Measurements from ENCODE around the gene EMC6. TPM values are rescaled to one million over a fixed set of nuclear protein-coding genes. Genes with fewer than 3 reads are reported as not detected.

Gene EMC6
- total RNA-seq, 1 experiment from 2014 or later: 56.5 TPM

DNA sequence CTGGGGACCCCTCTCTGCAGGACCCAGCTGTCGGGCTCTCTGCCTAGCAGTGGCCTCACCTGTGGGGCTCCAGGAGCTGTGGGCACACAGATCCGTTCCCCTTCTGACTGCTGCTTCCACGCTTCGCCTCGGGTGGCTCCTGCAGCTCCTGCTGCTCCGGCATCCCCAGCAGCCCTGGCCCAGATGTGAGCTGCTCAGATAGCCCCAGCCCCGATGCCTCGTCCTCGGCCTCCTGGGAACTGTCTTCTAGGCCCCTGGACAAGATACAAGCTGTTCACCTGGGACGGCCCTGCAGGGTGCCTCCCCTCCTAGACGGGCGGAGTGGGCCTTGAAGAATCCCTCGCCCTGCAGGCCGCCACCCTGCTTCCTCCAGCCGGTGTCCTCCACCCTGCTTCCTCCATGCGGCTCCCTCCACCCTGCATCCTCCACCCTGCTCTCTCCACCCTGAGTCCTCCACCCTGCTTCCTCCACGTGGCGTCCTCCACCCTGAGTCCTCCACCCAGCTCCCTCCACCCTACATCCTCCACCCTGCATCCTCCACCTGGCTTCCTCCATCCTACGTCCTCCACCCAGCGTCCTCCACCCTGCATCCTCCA, 11.0 kb downstream of the EMC6 start:
- no peaks in the 10 kb centered on the region; the same call in 1 of the 2 replicates for H3K36me3 ChIP-seq (ENCODE audit: low read depth, low read length)
- no peak overlapping the region for H2AFZ ChIP-seq (ENCODE audit: low read length)
- no peaks in the 10 kb centered on the region for H4K20me1 ChIP-seq (ENCODE audit: low read length)
- no peaks in the 10 kb centered on the region for H3F3A ChIP-seq (ENCODE audit: low read length, unreplicated experiment)
- no peaks in the 10 kb centered on the region for H3K9me2 ChIP-seq (replicated peaks; ENCODE audit: low read length)
- H3K4me2 ChIP-seq (ENCODE audit: low read length): no peak overlapping the region
- H3K9ac ChIP-seq (ENCODE audit: low read length): no peak overlapping the region
- no peaks in the 10 kb centered on the region for H3K27me3 ChIP-seq (ENCODE audit: low read length)
- no peaks in the 10 kb centered on the region for H3K4me1 ChIP-seq (ENCODE audit: insufficient read depth, low read length)
- no peak for DNase-seq
- intact Hi-C loops (cut with micrococcal nuclease): loop anchor here (5.0 kb wide), 1 partner anchor 53 kb away; no protein-coding TSS in a partner anchor
- BruUV-seq (replicated peaks): no TSS peak
- TF ChIP-seq, protein P1, sequence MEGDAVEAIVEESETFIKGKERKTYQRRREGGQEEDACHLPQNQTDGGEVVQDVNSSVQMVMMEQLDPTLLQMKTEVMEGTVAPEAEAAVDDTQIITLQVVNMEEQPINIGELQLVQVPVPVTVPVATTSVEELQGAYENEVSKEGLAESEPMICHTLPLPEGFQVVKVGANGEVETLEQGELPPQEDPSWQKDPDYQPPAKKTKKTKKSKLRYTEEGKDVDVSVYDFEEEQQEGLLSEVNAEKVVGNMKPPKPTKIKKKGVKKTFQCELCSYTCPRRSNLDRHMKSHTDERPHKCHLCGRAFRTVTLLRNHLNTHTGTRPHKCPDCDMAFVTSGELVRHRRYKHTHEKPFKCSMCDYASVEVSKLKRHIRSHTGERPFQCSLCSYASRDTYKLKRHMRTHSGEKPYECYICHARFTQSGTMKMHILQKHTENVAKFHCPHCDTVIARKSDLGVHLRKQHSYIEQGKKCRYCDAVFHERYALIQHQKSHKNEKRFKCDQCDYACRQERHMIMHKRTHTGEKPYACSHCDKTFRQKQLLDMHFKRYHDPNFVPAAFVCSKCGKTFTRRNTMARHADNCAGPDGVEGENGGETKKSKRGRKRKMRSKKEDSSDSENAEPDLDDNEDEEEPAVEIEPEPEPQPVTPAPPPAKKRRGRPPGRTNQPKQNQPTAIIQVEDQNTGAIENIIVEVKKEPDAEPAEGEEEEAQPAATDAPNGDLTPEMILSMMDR (conservative IDR thresholded peaks at IDR 0.05; ENCODE audit: low read depth, low read length): no peak
- no peak for TF ChIP-seq EZH2phosphoT487 (IDR thresholded peaks at IDR 0.05; ENCODE audit: borderline replicate concordance, low read length)
- no peak for TF ChIP-seq EZH2 (IDR thresholded peaks at IDR 0.05; ENCODE audit: low read length, unreplicated experiment)
- no peak overlapping the region for H3K4me3 ChIP-seq (ENCODE audit: low read length)
- POLR2A ChIA-PET (ENCODE audit: unreplicated experiment): no interaction called here
- CTCF ChIA-PET: no interaction called here
- no peak overlapping the region for H3K27ac ChIP-seq (ENCODE audit: low read length)
- ATAC-seq: no peak
- H3K79me2 ChIP-seq (ENCODE audit: low read length): no peaks in the 10 kb centered on the region
- H3K9me3 ChIP-seq (ENCODE audit: low read length): no peaks in the 10 kb centered on the region

DNA sequence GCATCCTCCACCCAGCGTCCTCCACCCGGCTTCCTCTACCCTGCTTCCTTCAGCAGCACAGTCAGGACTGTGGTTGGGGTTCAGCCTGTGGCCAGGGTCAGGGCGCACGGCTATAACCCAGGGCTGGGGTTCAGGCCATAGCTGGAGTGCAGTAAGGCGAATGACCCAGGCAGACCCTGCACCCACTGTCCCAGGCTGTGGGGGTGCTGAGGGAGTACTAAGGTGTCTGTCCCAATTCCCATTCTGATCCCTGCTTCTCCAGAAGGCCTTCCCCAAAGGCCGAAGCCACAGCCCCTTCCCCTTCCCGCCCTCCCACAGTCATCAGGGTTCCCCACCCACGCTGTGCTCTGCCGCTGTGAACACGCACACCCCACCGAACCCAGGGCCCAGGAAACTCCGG, 12.4 kb downstream of the EMC6 start:
- Histone ChIP-seq H3K4me2 (ENCODE audit: low read length) (no peak overlapping the region), H3K27me3 (ENCODE audit: low read length) (no peaks in the 10 kb centered on the region), H2AFZ (ENCODE audit: low read length) (no peak overlapping the region), H3K4me1 (ENCODE audit: insufficient read depth, low read length) (no peaks in the 10 kb centered on the region), H4K20me1 (ENCODE audit: low read length) (no peaks in the 10 kb centered on the region), H3K9ac (ENCODE audit: low read length) (no peak overlapping the region), H3F3A (ENCODE audit: low read length, unreplicated experiment) (no peaks in the 10 kb centered on the region), H3K4me3 (ENCODE audit: low read length) (no peak overlapping the region), H3K9me3 (ENCODE audit: low read length) (no peaks in the 10 kb centered on the region), H3K36me3 (ENCODE audit: low read depth, low read length) (no peaks in the 10 kb centered on the region; the same call in 1 of the 2 replicates), H3K27ac (ENCODE audit: low read length) (no peak overlapping the region), H3K79me2 (ENCODE audit: low read length) (no peaks in the 10 kb centered on the region), H3K9me2 (replicated peaks; ENCODE audit: low read length) (no peaks in the 10 kb centered on the region)
- TF ChIP-seq, protein P1 (conservative IDR thresholded peaks at IDR 0.05; ENCODE audit: low read depth, low read length): no peak
- TF ChIP-seq EZH2 (IDR thresholded peaks at IDR 0.05; ENCODE audit: low read length, unreplicated experiment) (no peak), EZH2phosphoT487 (IDR thresholded peaks at IDR 0.05; ENCODE audit: borderline replicate concordance, low read length) (no peak)
- no peak for DNase-seq
- no TSS peak for BruUV-seq (replicated peaks)
- CTCF ChIA-PET: no interaction called here
- intact Hi-C loops (cut with micrococcal nuclease): loop anchor here (5.0 kb wide), 1 partner anchor 51 kb away; no protein-coding TSS in a partner anchor
- no peak for ATAC-seq
- POLR2A ChIA-PET (ENCODE audit: unreplicated experiment): no interaction called here

DNA sequence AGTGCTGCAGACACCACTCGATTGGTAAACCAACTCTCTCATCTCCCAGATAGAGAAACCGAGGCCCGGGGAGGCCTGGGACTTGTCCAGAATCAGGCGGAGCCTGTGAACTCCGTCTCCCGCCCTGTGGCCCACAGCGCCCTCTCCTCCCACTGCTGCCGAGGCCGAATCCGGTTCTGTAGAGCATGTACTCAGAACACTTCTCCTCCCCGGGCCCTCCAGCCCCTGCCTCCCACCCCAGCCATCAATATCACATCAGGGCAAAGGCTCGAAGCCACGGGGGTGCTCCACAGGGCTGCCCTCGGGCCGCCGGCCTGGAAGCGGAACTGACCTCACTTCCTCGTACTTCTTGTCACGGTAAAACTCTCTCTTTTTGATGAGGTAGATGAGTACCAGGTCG, 13.0 kb downstream of the EMC6 start:
- Histone ChIP-seq H3K9me3 (ENCODE audit: low read length) (no peaks in the 10 kb centered on the region), H3K4me2 (ENCODE audit: low read length) (no peak overlapping the region), H3K4me3 (ENCODE audit: low read length) (no peak overlapping the region), H3K27me3 (ENCODE audit: low read length) (no peaks in the 10 kb centered on the region), H3K79me2 (ENCODE audit: low read length) (no peaks in the 10 kb centered on the region), H3F3A (ENCODE audit: low read length, unreplicated experiment) (no peaks in the 10 kb centered on the region), H3K4me1 (ENCODE audit: insufficient read depth, low read length) (no peaks in the 10 kb centered on the region), H4K20me1 (ENCODE audit: low read length) (no peaks in the 10 kb centered on the region), H3K27ac (ENCODE audit: low read length) (no peak overlapping the region), H2AFZ (ENCODE audit: low read length) (no peak overlapping the region), H3K36me3 (ENCODE audit: low read depth, low read length) (no peaks in the 10 kb centered on the region; the same call in 1 of the 2 replicates), H3K9ac (ENCODE audit: low read length) (no peak overlapping the region), H3K9me2 (replicated peaks; ENCODE audit: low read length) (no peaks in the 10 kb centered on the region)
- ATAC-seq (no peak), DNase-seq (no peak)
- no TSS peak for BruUV-seq (replicated peaks)
- no peak for TF ChIP-seq EZH2phosphoT487 (IDR thresholded peaks at IDR 0.05; ENCODE audit: borderline replicate concordance, low read length)
- TF ChIP-seq, protein P1 (conservative IDR thresholded peaks at IDR 0.05; ENCODE audit: low read depth, low read length): no peak
- no peak for TF ChIP-seq EZH2 (IDR thresholded peaks at IDR 0.05; ENCODE audit: low read length, unreplicated experiment)
- intact Hi-C loops (cut with micrococcal nuclease): loop anchor here (5.0 kb wide), 1 partner anchor 51 kb away; no protein-coding TSS in a partner anchor
- ChIA-PET POLR2A (ENCODE audit: unreplicated experiment) (no interaction called here), CTCF (no interaction called here)
